Mesenteric fat pad (tissue), 1 donor: Measurements from ENCODE around the gene PRDX4. TPM values are rescaled to one million over a fixed set of nuclear protein-coding genes. Genes with fewer than 3 reads are reported as not detected.
"Not testable (repeated sequence)": the region's sequence is repeated elsewhere in the genome, so short reads cannot be mapped to it uniquely, and the experiment has no call there.

Experiments
- DNase-seq: peaks from one replicate; pipeline ENCODE4 v3.0.0-alpha.2; 2020; ENCODE audit warnings: low spot score
- total RNA-seq: library from RNA; stranded (reverse); fragmentation: NEBNext Ultra II Directional; extraction: Animal tissue kit (Norgen Biotek cat#: 25700); gene quantifications from one replicate; pipeline ENCODE4 v1.2.1, GENCODE V29; 2021
- donor health status: DM: yes; HTN: yes; CAD: no.

PRDX4 gene
- total RNA-seq, 1 donor from 2014 or later, result 84.8 TPM

DNA sequence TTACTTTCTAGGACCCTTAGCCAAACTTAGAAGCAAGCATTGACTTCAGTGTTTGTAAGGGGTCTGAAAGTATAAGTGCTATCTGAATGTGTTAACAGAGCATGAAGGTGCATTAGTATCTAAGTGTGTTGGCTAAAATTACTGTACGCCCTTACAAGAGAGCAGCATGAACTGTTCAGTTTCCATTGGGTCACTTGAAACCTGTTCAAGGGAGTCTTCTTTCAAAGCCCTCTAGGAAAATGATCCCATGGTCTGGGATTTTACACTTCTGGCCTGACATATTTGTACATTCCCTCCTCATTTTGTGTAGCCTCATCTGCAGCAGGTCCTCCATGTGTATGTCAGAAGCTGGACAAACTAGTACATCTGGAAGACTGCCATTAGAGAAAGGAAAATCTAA, 3.2 kb downstream of the PRDX4 start:
- no peak for DNase-seq

DNA sequence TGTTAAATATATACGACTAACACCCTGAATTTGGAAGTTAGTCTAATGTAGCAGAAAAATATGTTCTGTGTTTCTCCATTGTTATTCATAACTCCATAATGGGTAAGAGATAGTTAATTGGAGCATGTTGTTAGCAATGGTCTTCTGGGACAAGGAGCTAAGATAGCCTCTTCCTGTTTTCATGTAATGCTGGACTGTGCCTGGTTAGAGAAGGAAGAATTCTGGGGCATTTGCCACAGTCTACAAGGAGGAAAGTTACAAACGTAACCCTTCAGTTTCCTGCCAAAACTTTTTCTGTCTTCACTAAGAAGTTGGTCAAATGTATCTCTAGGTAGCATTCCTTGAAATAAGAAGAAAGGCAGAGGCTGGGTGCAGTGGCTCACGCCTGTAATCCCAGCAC, 5.8 kb downstream of the PRDX4 start:
- DNase-seq, result no peak

DNA sequence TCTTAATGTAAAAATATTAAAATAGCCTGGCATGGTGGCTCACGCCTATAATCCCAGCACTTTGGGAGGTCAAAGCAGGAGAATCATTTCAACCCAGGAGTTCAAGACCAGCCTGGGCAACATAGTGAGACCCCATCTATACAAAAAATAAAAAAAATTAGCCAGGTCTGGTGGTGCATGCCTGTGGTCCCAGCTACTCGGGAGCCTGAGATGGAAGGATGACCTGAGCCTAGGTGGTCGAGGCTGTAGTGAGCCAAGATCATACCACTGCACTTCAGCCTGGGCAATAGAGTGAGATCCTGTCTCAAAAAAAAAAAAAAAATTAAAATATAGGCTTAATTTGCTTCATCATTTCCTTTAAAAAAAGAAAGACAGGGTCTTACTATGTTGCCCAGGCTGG, 9.2 kb downstream of the PRDX4 start:
- DNase-seq, result not testable (repeated sequence)

- DNase-seq, result no peak
These were observed 24.9 kb downstream of the PRDX4 start for GRCh38 chrX:23692166-23692565.

DNA sequence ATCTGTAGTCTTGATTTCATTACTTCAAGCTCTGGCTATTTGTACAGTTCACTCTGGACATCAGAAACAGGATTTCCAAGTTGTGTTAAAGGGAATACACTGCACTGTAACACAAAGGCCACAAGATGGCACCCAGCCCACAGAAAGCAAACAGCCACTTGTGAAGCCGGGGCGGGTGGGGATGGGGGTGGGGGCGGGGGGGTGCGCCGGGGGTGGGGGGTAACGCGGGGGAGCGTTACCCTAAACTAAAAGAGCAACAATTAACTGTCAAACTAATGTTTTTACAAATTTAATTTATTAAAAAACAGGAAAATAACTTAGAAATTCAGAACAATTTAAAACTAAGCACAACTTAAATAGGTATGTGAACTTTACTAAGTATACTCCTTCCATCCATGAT, 27.3 kb downstream of the PRDX4 start:
- no peak for DNase-seq

- DNase-seq, result no peak
These were observed 32.4 kb downstream of the PRDX4 start for GRCh38 chrX:23699636-23700194.

DNA sequence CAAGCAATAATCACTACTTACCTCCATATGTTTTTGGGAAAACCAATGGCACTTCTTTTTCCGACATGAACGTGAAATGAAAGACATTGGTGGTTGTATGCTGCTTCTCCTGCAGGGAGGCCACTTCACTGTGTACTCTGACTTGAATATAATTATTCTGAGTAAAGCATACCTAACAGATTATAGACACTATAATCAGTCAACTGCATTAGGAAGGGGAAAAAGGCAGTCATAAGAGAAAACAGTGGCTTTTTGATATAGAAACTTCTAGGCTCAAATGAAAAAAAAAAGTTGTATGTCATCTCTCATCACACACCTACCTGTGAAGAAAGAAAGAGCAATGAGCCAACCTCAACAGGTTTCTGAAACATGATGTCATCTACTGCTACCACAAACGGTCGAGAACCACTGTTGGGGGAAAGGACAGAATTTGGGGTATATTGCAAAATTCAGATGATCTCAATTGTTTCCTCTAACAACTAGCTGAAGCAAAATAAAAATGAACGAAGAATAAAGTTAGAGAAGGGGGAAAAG, 37.4 kb downstream of the PRDX4 start:
- no peak for DNase-seq

DNA sequence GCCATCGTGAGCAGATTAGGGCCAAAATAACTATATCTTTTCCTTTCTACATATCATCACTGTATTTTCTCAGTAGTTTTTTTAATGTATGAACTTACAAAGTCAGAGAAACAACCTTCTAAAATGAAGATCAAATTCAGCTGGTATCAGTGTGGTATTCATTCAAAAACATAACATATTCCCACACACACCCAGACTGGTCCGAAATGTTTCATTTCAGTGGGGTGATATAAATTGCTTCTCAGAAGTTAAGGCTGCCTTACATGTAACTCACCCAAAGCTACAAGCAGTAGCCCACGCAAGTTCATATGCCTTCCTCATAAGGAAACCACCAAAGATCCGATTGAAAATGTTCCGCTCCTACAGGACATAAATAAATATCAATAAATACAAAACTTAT, 37.9 kb downstream of the PRDX4 start:
- DNase-seq, result no peak

- DNase-seq, result no peak
These were observed 52.9 kb downstream of the PRDX4 start for GRCh38 chrX:23720117-23720677.

DNA sequence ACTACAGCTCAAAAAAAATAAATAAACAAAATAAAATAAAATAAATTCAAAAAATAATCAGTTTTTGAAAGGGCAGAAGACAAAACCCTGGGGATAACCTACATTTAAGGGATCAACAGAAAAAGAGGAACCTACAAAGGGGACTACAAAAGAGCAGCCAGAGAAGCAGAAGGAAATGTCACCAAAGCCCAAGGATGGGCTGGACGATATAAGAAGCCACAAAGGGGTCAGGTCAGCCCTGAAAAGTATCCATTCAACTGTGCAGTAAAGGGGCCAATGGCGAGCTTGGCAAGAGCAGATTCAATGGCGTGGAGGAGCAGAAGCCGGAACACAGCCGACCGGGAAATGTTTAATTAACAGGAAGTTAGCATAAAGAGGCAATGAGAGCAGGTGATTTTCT, 58.9 kb downstream of the PRDX4 start:
- no peak for DNase-seq

DNA sequence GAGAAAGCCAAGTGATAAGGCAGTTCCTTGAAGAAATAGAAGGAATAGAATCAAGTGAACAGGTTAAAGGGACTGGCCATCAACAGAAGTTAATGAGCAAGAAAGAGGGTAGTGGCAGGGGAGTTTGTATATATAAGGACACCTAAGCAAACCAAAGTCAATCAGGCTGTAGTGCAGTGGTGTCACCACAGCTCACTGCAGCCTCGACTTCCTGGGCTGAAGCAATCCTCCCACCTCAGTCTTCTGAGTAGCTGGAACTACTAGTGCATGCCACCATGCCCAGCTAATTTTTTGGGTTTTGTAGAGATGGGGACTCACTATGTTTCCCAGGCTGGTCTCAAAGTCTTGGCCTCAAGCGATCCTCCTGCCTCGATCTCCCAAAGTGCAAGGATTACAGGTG, 59.9 kb downstream of the PRDX4 start:
- DNase-seq, result no peak

GRCh38 chrX:23729214-23729613, 61.9 kb downstream of the PRDX4 start:
- no peak for DNase-seq

DNA sequence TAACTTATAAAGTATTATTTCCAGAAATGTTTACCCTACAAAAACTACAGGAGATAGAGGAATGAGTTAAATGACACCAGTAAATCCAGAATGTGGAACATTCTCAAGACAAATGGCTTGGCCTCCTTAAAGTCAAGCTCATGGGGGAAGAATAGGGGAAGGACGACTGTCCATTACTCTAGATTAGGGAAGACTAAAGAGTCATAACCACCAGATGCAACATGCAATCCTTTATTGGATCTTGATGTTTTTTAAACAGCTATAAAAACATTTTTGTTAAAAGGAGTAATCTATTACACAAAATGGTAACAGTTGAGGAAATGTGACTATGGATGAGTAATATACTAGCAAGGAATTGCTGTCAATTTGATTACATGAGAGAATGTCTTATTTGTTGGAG, 64.7 kb downstream of the PRDX4 start:
- DNase-seq, result no peak

DNA sequence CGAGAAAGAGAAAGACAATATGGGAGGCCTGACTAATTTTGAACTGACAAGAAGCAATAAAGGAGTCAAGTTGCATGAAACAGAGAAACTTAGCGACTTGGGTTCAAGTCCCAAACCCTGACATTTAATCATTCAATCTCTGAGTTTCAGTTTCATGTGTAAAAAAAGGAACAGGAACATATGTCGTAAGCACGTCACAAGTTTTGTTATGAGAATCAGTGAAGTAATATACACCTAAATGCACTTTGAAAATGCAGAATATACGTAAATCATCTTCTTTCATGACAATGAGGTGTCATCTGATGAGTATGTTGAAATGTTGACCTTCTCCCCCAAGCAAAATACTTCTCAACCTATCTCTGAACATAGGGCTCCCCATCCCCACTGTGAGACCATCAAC, 65.4 kb downstream of the PRDX4 start:
- DNase-seq, result no peak

Other genes with a start within 250 kb of the PRDX4 start
- gene ACOT9, start 75.8 kb downstream of the PRDX4 start, total RNA-seq, result 52.0 TPM
- 859 TPM for gene SAT1, start 115.7 kb downstream of the PRDX4 start, total RNA-seq
- gene APOO, start 240.4 kb downstream of the PRDX4 start, total RNA-seq, result 21.6 TPM
- not detected for gene CXorf58, start 240.5 kb downstream of the PRDX4 start, total RNA-seq